Activated naive CD4-positive, alpha-beta T cell treated with anti-CD3 and anti-CD28 coated beads, Interleukin-2, amount 10 ng/mL, durations not matched to agents 7 days and 5 days (primary cell): ENCODE results near the gene UBR7.
"Not testable (repeated sequence)": the region's sequence is repeated elsewhere in the genome, so short reads cannot be mapped to it uniquely, and the experiment has no call there.

Experiments
- CTCF ChIA-PET: fragments of 350-600 bp; sonication (Branson Sonifier 250); formaldehyde crosslinking; loops from one replicate; lab custom pipeline; 2021; ENCODE audit warnings: antibody characterized with exemption; lab: Charles Lee
- DNase-seq: peaks from one replicate; pipeline ENCODE4 v3.0.0-alpha.2; 2020
- H3K27ac Mint-ChIP-seq: one replicate; pipeline ENCODE4 v1.8.0; 2021; ENCODE audit warnings: mild to moderate bottlenecking, moderate library complexity, mixed read lengths
- H3K27me3 Mint-ChIP-seq: one replicate; pipeline ENCODE4 v1.8.0; 2021; ENCODE audit warnings: mild to moderate bottlenecking, mixed read lengths
- H3K36me3 Mint-ChIP-seq: one replicate; pipeline ENCODE4 v1.8.0; 2021; ENCODE audit warnings: mixed read lengths
- H3K4me1 Mint-ChIP-seq: one replicate; pipeline ENCODE4 v1.8.0; 2021; ENCODE audit warnings: mixed read lengths
- H3K4me3 Mint-ChIP-seq: one replicate; pipeline ENCODE4 v1.8.0; 2021; ENCODE audit warnings: mild to moderate bottlenecking, moderate library complexity, mixed read lengths
- H3K9me3 Mint-ChIP-seq: one replicate; pipeline ENCODE4 v1.8.0; 2021; ENCODE audit warnings: mixed read lengths

Gene UBR7

DNA sequence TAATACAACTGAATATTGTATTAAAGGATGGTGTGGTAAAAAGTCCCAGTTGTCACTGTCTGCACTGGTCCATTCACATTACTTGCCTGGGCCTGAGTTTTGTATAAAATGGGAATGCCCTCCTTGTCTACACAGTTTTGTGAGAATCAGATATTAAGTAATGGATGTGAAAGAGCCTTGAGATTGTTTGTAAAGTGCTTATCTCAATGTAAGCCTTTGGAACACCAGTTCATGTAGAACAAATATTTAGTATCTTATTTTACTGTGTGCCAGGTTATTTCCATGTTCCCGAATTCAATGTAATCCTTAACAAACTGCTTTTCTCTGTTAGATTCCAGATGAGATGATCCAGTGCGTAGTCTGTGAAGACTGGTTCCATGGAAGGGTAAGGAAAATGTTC, 7.5 kb downstream of the UBR7 start:
- no peak overlapping the region for H3K27ac Mint-ChIP-seq
- H3K4me1 Mint-ChIP-seq = peaks cover 5% of the 10 kb centered on the region
- no peak for DNase-seq
- H3K36me3 Mint-ChIP-seq = peaks cover 40% of the 10 kb centered on the region
- H3K9me3 Mint-ChIP-seq = no peaks in the 10 kb centered on the region
- no peak overlapping the region for H3K4me3 Mint-ChIP-seq
- H3K27me3 Mint-ChIP-seq = no peaks in the 10 kb centered on the region
- CTCF ChIA-PET = no interaction called here

DNA sequence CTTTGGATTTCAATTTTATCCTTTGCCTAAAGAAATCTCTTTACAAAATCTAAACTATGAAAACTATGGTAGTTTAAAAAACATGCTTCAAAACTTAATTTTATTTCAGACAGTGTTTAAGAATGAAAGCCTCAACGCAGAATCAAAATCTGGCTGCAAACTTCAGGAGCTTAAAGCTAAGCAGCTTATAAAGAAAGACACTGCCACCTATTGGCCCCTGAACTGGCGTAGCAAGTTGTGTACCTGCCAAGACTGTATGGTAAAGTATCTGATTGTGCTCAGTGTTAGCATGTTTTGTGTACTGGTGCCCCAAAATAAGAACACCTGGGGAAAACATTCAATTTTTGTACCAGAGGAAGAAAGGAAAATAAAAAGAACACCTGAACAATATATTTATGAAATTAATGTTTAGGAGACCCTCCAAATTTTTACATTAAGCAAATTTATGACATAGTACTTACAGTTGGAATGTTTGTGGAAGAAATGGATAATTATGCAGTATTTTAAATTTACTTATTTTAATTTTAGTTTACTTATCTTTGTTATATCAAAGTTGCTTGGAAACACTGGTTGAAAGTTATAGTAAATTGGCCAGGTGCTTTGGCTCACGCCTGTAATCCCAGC, 12.2 kb downstream of the UBR7 start:
- Mint-ChIP-seq H3K27me3 (no peaks in the 10 kb centered on the region), H3K9me3 (no peaks in the 10 kb centered on the region), H3K4me3 (no peak overlapping the region), H3K36me3 (peaks cover 45% of the 10 kb centered on the region), H3K27ac (no peak overlapping the region), H3K4me1 (no peaks in the 10 kb centered on the region)
- DNase-seq = peak; percentile 69
- CTCF ChIA-PET = interaction anchor here (0.6 to 2.2 kb wide), 8 partner anchors 12 to 264 kb away, joined by 3 to 14 read pairs (median 4); partner anchors contain the start of genes GON7, LYSET, MOAP1 and UBR7

- H3K27ac Mint-ChIP-seq = no peak overlapping the region
- no peaks in the 10 kb centered on the region for H3K27me3 Mint-ChIP-seq
- H3K9me3 Mint-ChIP-seq = no peaks in the 10 kb centered on the region
- DNase-seq = no peak
- H3K4me1 Mint-ChIP-seq = no peaks in the 10 kb centered on the region
- no peak overlapping the region for H3K4me3 Mint-ChIP-seq
- CTCF ChIA-PET = interaction anchor here (1.0 kb wide), 1 partner anchor 107 kb away, joined by 5 read pairs; no protein-coding TSS in a partner anchor
- H3K36me3 Mint-ChIP-seq = peaks cover 46% of the 10 kb centered on the region
Observed at GRCh38 chr14:93220509-93220908, 13.5 kb downstream of the UBR7 start.

DNA sequence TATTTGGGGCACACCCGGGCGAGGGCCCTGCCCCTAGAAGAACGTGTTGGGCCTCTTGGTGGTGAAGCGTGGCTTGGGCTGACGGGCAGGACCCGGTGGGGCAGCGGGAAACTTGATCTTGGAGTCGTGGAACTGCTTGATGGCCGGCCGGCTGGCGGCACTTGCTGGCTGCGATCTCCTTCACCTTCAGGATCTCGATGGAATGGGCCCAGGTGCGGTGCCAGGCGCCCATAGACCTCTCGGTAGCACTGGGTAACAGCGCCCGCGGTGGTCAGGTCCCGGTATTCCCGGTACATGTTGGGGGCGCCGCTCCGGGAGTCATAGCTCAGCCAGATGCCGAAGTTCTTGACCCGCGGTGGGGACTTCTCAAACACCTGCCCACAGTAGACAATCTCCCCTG, 16.5 kb downstream of the UBR7 start:
- H3K4me3 Mint-ChIP-seq = no peak overlapping the region
- peaks cover 52% of the 10 kb centered on the region for H3K36me3 Mint-ChIP-seq
- no peak overlapping the region for H3K27ac Mint-ChIP-seq
- CTCF ChIA-PET = no interaction called here
- no peaks in the 10 kb centered on the region for H3K4me1 Mint-ChIP-seq
- no peak for DNase-seq
- no peaks in the 10 kb centered on the region for H3K27me3 Mint-ChIP-seq
- H3K9me3 Mint-ChIP-seq = no peaks in the 10 kb centered on the region

DNA sequence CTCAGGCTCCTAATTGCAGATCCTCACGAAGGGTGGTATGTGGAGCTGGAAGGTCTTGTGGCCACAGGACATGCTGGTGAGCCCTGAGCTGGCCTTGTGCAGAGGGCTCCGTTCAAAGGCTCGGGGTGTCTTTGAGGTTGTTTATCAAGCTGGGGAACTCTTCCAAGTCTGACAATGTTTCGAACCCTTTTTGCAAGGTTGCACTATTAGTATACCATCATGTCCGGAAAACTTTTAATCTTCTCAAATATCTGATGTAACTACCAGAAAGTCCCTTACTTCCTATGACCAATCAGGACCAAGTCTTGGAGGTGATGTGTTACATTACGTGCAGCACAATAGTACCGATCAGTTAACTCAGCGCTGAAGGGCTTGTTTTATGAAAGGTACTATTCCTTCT, 21.5 kb downstream of the UBR7 start:
- CTCF ChIA-PET = no interaction called here
- H3K9me3 Mint-ChIP-seq = no peaks in the 10 kb centered on the region
- peaks cover 10% of the 10 kb centered on the region for H3K4me1 Mint-ChIP-seq
- peaks cover 34% of the 10 kb centered on the region for H3K27me3 Mint-ChIP-seq
- H3K4me3 Mint-ChIP-seq = no peak overlapping the region
- H3K27ac Mint-ChIP-seq = no peak overlapping the region
- no peak for DNase-seq
- peaks cover 32% of the 10 kb centered on the region for H3K36me3 Mint-ChIP-seq

DNA sequence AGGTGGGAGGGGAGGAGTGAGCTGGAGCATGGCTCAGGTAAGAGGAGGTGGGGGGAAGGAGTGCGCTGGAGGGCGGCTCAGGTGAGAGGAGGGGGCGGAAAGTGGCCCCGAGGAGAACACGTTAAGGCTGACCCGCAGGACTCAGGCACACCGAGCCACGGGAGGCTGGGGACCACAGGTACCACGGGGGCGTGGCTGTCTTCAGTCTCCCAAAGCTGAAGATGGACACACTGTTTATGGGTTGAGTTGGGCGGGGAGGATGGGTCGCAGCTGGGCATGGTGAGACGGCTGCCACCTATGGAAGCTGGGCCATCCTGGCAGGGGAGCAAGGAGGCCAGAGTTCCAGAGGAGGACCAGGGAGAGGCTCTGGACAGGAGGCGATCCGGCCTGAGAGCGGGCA, 23.5 kb downstream of the UBR7 start:
- no peak for DNase-seq
- CTCF ChIA-PET = interaction anchor here (0.6 kb wide), 1 partner anchor 54 kb away, joined by 3 read pairs; no protein-coding TSS in a partner anchor
- H3K4me1 Mint-ChIP-seq = peaks cover 10% of the 10 kb centered on the region
- peaks cover 54% of the 10 kb centered on the region for H3K27me3 Mint-ChIP-seq
- H3K9me3 Mint-ChIP-seq = no peaks in the 10 kb centered on the region
- peaks cover 23% of the 10 kb centered on the region for H3K36me3 Mint-ChIP-seq
- no peak overlapping the region for H3K4me3 Mint-ChIP-seq
- H3K27ac Mint-ChIP-seq = no peak overlapping the region

DNA sequence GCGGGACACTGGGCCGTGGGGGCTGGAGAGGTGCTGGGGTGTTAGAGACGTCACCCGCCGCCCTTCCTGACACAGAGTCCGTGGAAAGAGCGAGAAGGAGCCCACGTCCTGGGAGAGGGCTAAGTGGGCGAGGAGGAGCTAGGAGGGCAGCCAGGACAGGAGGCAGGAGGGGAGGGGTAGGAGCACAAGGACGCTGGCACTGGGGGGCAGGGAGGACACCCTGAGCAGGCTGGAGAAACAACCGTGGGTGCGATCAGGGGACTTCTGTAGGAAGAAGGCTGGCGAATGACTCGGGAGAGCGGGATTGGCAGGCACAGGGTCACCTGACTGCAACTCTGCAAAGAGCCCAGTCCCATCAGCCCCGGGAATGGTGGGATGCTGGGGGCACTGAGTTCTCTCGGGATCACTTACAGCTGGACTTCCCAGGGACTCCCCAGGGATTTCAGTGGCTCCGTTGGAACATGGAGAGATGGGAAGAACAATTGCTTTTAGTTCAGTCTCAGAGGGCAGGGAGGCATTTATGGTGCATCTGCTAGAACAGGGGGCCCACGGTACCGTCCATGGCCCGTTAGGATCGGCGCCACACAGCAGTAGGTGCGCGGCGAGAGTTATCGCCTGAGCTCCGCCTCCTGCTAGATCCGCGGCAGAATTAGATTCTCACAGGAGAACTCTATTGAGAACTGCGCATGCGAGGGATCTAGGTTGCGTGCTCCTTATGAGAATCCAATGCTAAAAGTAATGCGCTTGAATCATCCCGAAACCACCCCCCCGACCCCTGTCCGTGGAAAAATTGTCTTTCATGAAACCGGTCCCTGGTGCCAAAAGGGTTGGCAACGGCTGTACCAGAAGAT, 24.3 kb downstream of the UBR7 start:
- peaks cover 56% of the 10 kb centered on the region for H3K27me3 Mint-ChIP-seq
- peak overlapping the region; percentile 25 for H3K4me3 Mint-ChIP-seq
- H3K27ac Mint-ChIP-seq = no peak overlapping the region
- no peak for DNase-seq
- peaks cover 10% of the 10 kb centered on the region for H3K4me1 Mint-ChIP-seq
- CTCF ChIA-PET = no interaction called here
- H3K36me3 Mint-ChIP-seq = peaks cover 17% of the 10 kb centered on the region
- no peaks in the 10 kb centered on the region for H3K9me3 Mint-ChIP-seq

DNA sequence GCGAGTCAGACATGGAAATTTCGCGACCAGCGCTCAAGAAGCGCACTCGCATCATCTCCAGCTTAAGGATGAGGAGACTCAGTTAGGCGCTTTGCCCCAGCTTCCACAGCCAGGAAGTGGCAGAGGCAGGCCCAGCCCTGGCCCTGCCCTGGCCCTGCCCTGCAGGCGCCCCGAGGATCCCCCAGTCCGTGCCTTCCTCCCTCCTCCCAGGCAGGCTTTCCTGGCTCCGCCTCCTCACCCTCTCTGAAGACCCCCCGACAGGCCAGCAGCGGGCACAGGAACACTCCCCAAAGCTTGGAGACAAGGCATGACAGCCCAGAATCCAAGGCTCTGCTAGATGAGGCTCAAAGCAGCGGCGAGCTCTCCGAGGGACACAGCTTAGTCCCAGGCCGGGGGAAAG, 25.1 kb downstream of the UBR7 start:
- no peaks in the 10 kb centered on the region for H3K9me3 Mint-ChIP-seq
- H3K36me3 Mint-ChIP-seq = peaks cover 14% of the 10 kb centered on the region
- H3K4me3 Mint-ChIP-seq = no peak overlapping the region
- H3K4me1 Mint-ChIP-seq = peaks cover 10% of the 10 kb centered on the region
- CTCF ChIA-PET = no interaction called here
- no peak overlapping the region for H3K27ac Mint-ChIP-seq
- peaks cover 56% of the 10 kb centered on the region for H3K27me3 Mint-ChIP-seq
- no peak for DNase-seq

DNA sequence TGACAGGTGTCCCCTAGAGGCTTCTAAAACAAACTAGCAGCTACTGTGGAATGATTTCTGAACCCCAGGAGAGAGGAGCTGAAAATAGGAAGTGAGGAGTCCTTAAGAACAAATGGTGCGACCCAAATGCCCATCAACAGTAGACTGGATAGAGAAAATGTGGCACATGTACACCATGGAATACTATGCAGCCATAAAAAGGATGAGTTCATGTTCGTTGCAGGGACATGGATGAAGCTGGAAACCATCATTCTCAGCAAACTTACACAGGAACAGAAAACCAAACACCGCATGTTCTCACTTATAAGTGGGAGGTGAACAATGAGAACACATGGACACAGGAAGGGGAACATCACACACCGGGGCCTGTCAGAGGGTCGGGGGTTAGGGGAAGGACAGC, 26.0 kb downstream of the UBR7 start:
- Mint-ChIP-seq H3K27me3 (peaks cover 56% of the 10 kb centered on the region), H3K4me1 (peaks cover 10% of the 10 kb centered on the region)
- H3K9me3 Mint-ChIP-seq, H3K27ac Mint-ChIP-seq, H3K4me3 Mint-ChIP-seq, DNase-seq, H3K36me3 Mint-ChIP-seq: not testable (repeated sequence)
- CTCF ChIA-PET = interaction anchor here (1.1 kb wide), 1 partner anchor 386 kb away, joined by 3 read pairs; no protein-coding TSS in a partner anchor

GRCh38 chr14:93234798-93235197, 27.7 kb downstream of the UBR7 start:
- Mint-ChIP-seq H3K27me3 (peaks cover 56% of the 10 kb centered on the region), H3K36me3 (no peaks in the 10 kb centered on the region), H3K4me3 (no peak overlapping the region), H3K27ac (no peak overlapping the region), H3K4me1 (peaks cover 10% of the 10 kb centered on the region), H3K9me3 (no peaks in the 10 kb centered on the region)
- CTCF ChIA-PET = interaction anchor here (0.8 to 1.3 kb wide), 2 partner anchors 83 to 121 kb away, joined by 3 read pairs; no protein-coding TSS in a partner anchor
- no peak for DNase-seq

- Mint-ChIP-seq H3K4me1 (no peaks in the 10 kb centered on the region), H3K4me3 (no peak overlapping the region), H3K27ac (no peak overlapping the region), H3K9me3 (no peaks in the 10 kb centered on the region), H3K27me3 (peaks cover 6% of the 10 kb centered on the region), H3K36me3 (peaks cover 18% of the 10 kb centered on the region)
- CTCF ChIA-PET = no interaction called here
- DNase-seq = no peak
Observed at GRCh38 chr14:93239869-93240677, 33.0 kb downstream of the UBR7 start.

DNA sequence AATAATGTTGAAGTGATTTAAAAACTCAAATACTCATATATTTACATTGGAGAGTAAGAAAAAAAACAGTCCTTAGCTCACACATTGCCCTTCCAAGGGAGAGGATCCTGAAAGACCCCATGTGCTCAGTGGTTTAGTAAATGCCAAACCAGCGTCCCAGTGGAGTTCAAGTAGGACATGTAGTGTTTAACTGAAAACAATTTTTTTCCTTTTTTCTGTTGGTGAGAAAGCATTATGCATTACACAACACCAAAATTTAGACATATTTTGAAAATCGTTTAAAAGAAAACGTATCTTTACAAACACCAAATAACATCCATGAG, 33.6 kb downstream of the UBR7 start:
- H3K9me3 Mint-ChIP-seq = no peaks in the 10 kb centered on the region
- peaks cover under 1% of the 10 kb centered on the region for H3K27me3 Mint-ChIP-seq
- no peak for DNase-seq
- H3K36me3 Mint-ChIP-seq = peaks cover 24% of the 10 kb centered on the region
- no peaks in the 10 kb centered on the region for H3K4me1 Mint-ChIP-seq
- no peak overlapping the region for H3K27ac Mint-ChIP-seq
- CTCF ChIA-PET = no interaction called here
- no peak overlapping the region for H3K4me3 Mint-ChIP-seq

GRCh38 chr14:93245764-93246420, 38.8 kb downstream of the UBR7 start:
- Mint-ChIP-seq H3K36me3 (peaks cover 33% of the 10 kb centered on the region), H3K4me3 (no peak overlapping the region), H3K27me3 (no peaks in the 10 kb centered on the region), H3K4me1 (peaks cover 15% of the 10 kb centered on the region), H3K27ac (no peak overlapping the region), H3K9me3 (no peaks in the 10 kb centered on the region)
- CTCF ChIA-PET = no interaction called here
- no peak for DNase-seq

GRCh38 chr14:93246534-93246933, 39.5 kb downstream of the UBR7 start:
- H3K4me3 Mint-ChIP-seq = no peak overlapping the region
- H3K4me1 Mint-ChIP-seq = peaks cover 15% of the 10 kb centered on the region
- H3K36me3 Mint-ChIP-seq = peaks cover 36% of the 10 kb centered on the region
- no peaks in the 10 kb centered on the region for H3K9me3 Mint-ChIP-seq
- no peaks in the 10 kb centered on the region for H3K27me3 Mint-ChIP-seq
- CTCF ChIA-PET = no interaction called here
- H3K27ac Mint-ChIP-seq = no peak overlapping the region
- DNase-seq = no peak
